ENCODE measurements around the gene CPEB2. TPM values are rescaled to one million over a fixed set of nuclear protein-coding genes. Genes with fewer than 3 reads are reported as not detected.
"Not testable (repeated sequence)": the region's sequence is repeated elsewhere in the genome, so short reads cannot be mapped to it uniquely, and the experiment has no call there.

The CPEB2 gene
- total and polyA plus RNA-seq, 9 of the 15 experiments (the other 6 are each of a cell fraction or from before 2014, with no cell fraction given) = 0.39 to 3.0 (median 1.4) TPM

DNA sequence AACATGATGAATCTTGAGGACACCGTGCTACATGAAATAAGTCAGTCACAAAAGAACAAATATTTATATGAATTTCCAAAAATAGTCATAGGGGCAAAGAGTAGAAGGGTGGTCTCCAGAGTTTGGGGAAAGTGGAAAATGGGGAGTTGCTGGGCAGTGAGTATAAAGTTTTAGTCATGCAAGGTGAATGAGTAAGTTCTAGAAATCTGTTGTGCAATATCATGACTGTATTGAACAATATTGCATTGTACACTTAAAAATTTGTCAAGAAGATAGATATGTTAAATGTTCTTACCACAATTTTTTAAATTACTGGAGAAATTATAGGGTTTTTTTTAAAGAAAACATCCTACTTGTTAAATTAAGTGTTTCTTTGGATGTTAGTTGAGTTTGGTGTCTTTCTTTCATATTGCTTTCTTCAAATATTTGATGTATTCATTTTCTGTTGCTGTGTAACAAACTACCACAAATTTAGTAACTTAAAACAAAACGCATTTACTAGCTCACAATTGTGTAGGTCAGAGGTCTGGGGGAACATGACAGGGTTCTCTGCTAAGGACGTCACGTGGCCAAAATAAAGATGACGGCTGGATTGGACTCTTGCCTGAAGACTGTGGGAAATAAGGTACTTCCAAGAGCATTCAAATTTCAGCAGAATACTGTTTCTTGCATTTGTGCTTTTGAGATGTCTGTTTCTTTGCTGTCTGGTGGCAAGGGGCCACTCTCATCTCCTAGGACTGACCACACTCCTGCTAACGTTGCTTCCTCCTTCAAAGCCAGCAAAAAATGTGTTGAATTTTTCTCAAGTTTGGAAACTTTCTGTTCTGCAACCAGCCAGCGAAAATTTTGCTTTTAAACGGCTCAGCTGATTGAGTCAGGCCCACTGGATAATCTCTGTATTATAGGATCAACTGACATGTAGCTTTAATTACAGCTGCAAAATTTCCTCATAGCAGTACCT is 76.7 kb downstream of the CPEB2 start (continued):
- no peak for TF ChIP-seq CEBPG (CRISPR knock-in tag; IDR thresholded peaks at IDR 0.05)
- peak; percentile 82 to 87 for TF ChIP-seq CEBPG (tag; conservative IDR thresholded peaks at IDR 0.05 in 1 of 2, IDR thresholded peaks at IDR 0.05 in 1 of 2)

DNA sequence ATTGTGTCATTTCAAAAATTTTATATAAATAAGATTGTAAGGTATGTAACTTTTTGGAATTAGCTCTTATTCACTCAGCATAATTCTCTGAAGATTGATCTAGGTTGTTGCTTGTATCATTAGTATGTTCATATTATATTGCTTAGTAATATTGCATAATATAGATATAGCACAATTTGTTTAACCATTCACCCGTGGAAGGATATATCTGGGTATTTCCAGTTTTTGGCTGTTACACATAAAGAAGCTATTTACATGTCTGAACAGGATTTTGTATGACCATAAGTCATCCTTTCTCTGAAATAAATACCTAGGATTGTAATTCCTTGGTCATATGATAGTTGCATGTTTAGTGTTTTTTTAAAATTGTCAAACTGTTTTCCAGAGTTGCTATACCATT is 82.5 kb downstream of the CPEB2 start:
- DNase-seq (ENCODE audit: extremely low read depth in 1 of 4, low spot score in 3 of 4) (no peak), ATAC-seq (no peak), FAIRE-seq (no peak)
- BruUV-seq (replicated peaks) = no TSS peak
- in situ Hi-C loops (cut with MboI) = no loop called here
- no peaks in the 10 kb centered on the region for H3K36me3 ChIP-seq (ENCODE audit: control insufficient read depth, insufficient read depth, low read length)
- no peaks in the 10 kb centered on the region for H3K27me3 ChIP-seq (ENCODE audit: control insufficient read depth in 2 of 2, insufficient read depth in 2 of 2, low read length in 2 of 2)
- H3K4me1 ChIP-seq (replicated peaks in 1 of 2; ENCODE audit: control insufficient read depth in 2 of 2, insufficient read depth in 2 of 2, low read length in 2 of 2) = no peaks in the 10 kb centered on the region
- H3K9me1 ChIP-seq (ENCODE audit: control insufficient read depth, insufficient read depth, low read length) = no peaks in the 10 kb centered on the region
- H3K4me3 ChIP-seq = no peak overlapping the region
- no peaks in the 10 kb centered on the region; the same call in 2 of the 3 replicates for H3K79me2 ChIP-seq (ENCODE audit: control insufficient read depth, insufficient read depth, low read length)
- ChIA-PET POLR2A (no interaction called here), CTCF (ENCODE audit: low intra/inter-chr PET ratio) (no interaction called here)
- H4K20me1 ChIP-seq (replicated peaks; ENCODE audit: control insufficient read depth, insufficient read depth, low read length) = no peaks in the 10 kb centered on the region
- TF ChIP-seq CEBPG (CRISPR knock-in tag; IDR thresholded peaks at IDR 0.05) = no peak
- peak in 1 of 2 experiments; percentile 67; a peak in 2 of 4 replicates for TF ChIP-seq CEBPG (tag; conservative IDR thresholded peaks at IDR 0.05 in 1 of 2, IDR thresholded peaks at IDR 0.05 in 1 of 2)
- no peak for TF ChIP-seq XRCC4 (IDR thresholded peaks at IDR 0.05; ENCODE audit: extremely low read depth, insufficient read depth, insufficient read length)
- TF ChIP-seq, protein P1, sequence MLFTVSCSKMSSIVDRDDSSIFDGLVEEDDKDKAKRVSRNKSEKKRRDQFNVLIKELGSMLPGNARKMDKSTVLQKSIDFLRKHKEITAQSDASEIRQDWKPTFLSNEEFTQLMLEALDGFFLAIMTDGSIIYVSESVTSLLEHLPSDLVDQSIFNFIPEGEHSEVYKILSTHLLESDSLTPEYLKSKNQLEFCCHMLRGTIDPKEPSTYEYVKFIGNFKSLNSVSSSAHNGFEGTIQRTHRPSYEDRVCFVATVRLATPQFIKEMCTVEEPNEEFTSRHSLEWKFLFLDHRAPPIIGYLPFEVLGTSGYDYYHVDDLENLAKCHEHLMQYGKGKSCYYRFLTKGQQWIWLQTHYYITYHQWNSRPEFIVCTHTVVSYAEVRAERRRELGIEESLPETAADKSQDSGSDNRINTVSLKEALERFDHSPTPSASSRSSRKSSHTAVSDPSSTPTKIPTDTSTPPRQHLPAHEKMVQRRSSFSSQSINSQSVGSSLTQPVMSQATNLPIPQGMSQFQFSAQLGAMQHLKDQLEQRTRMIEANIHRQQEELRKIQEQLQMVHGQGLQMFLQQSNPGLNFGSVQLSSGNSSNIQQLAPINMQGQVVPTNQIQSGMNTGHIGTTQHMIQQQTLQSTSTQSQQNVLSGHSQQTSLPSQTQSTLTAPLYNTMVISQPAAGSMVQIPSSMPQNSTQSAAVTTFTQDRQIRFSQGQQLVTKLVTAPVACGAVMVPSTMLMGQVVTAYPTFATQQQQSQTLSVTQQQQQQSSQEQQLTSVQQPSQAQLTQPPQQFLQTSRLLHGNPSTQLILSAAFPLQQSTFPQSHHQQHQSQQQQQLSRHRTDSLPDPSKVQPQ (CRISPR knock-in tag; IDR thresholded peaks at IDR 0.05; ENCODE audit: borderline replicate concordance) = no peak
- 11% methylated on average over 1 of the region's 1 CpG for WGBS (ENCODE audit: insufficient coverage, low coverage, missing lambda C conversion rate)
- no peak overlapping the region for H2AFZ ChIP-seq (ENCODE audit: low read depth, low read length)
- H3K4me2 ChIP-seq (ENCODE audit: insufficient read depth, low read length) = no peak overlapping the region
- no peak overlapping the region for H3K9ac ChIP-seq (ENCODE audit: insufficient read depth in 1 of 2, low read depth in 2 of 2, low read length in 2 of 2)
- no peaks in the 10 kb centered on the region for H3K9me3 ChIP-seq (replicated peaks; ENCODE audit: control insufficient read depth, insufficient read depth, low read depth, low read length)
- intact Hi-C loops (cut with micrococcal nuclease) = loop anchor here (5.0 kb wide), 1 partner anchor 82 kb away; the partner anchor contains the start of gene CPEB2
- H3K27ac ChIP-seq (ENCODE audit: extremely low read depth, low read depth, low read length) = no peak overlapping the region

DNA sequence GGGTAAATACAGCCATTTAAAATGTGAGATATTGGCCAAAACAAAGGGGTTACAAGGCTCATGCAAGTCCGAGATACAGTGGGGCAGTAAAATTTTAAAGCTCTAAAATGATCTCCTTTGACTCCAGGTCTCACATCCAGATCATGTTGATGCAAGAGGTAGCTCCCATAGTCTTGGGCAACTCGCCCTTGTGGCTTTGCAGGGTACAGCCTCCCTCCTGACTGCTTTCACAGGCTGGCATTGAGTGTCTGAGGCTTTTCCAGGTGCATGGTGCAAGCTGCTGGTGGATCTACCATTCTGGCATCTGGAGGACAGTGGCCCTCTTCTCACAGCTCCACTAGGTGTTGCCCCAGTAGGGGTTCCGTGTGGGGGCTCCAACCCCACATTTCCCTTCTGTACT is 83.5 kb downstream of the CPEB2 start:
- H3K4me1 ChIP-seq (replicated peaks in 1 of 2; ENCODE audit: control insufficient read depth in 2 of 2, insufficient read depth in 2 of 2, low read length in 2 of 2); H3K9me1 ChIP-seq (ENCODE audit: control insufficient read depth, insufficient read depth, low read length); H4K20me1 ChIP-seq (replicated peaks; ENCODE audit: control insufficient read depth, insufficient read depth, low read length); in situ Hi-C loops (cut with MboI); H3K4me2 ChIP-seq (ENCODE audit: insufficient read depth, low read length); H3K4me3 ChIP-seq; BruUV-seq (replicated peaks); H3K79me2 ChIP-seq (ENCODE audit: control insufficient read depth, insufficient read depth, low read length); H3K27me3 ChIP-seq (ENCODE audit: control insufficient read depth in 2 of 2, insufficient read depth in 2 of 2, low read length in 2 of 2); H3K9me3 ChIP-seq (replicated peaks; ENCODE audit: control insufficient read depth, insufficient read depth, low read depth, low read length); H3K9ac ChIP-seq (ENCODE audit: insufficient read depth in 1 of 2, low read depth in 2 of 2, low read length in 2 of 2); CTCF ChIA-PET (ENCODE audit: low intra/inter-chr PET ratio); FAIRE-seq; H3K27ac ChIP-seq (ENCODE audit: extremely low read depth, low read depth, low read length); ATAC-seq; H2AFZ ChIP-seq (ENCODE audit: low read depth, low read length); H3K36me3 ChIP-seq (ENCODE audit: control insufficient read depth, insufficient read depth, low read length); DNase-seq (ENCODE audit: extremely low read depth in 1 of 4, low spot score in 3 of 4); POLR2A ChIA-PET: not testable (repeated sequence)
- intact Hi-C loops (cut with micrococcal nuclease) = loop anchor here (5.0 kb wide), 1 partner anchor 83 kb away; the partner anchor contains the start of gene CPEB2
- WGBS (ENCODE audit: insufficient coverage, low coverage, missing lambda C conversion rate) = 3% methylated on average over 3 of the region's 3 CpGs
